ENCODE results near the gene SPRR2E.

Gene SPRR2E

DNA sequence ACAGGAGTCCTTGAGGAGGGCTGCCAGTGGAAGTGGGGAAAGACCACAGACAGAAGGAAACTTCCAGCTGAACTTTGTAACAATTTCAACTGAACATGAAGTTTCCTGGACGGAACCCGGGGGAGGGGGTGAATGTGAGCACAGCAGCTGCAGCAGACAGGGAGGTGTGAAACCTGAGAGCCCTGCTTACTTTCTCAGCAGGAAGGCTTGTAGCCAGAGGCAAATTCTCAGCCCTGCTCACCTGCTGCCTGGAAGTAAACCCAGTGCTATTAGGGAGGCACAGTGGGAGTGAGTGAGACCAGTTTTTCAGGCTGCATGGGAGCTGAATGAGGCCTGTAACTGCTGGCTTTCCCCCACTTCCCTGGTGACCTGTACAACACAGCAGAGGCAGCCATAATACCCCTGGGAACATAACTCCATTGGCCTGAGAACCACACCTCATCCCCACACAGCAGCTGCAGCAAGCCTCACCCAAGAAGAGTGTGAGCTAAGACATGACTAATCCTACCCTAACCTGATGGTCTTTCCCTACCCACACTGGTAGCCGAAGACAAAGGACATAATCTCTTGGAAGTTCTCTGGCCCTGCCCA is 28.6 kb upstream of the SPRR2E start (continued):
- TF ChIP-seq, protein P1, sequence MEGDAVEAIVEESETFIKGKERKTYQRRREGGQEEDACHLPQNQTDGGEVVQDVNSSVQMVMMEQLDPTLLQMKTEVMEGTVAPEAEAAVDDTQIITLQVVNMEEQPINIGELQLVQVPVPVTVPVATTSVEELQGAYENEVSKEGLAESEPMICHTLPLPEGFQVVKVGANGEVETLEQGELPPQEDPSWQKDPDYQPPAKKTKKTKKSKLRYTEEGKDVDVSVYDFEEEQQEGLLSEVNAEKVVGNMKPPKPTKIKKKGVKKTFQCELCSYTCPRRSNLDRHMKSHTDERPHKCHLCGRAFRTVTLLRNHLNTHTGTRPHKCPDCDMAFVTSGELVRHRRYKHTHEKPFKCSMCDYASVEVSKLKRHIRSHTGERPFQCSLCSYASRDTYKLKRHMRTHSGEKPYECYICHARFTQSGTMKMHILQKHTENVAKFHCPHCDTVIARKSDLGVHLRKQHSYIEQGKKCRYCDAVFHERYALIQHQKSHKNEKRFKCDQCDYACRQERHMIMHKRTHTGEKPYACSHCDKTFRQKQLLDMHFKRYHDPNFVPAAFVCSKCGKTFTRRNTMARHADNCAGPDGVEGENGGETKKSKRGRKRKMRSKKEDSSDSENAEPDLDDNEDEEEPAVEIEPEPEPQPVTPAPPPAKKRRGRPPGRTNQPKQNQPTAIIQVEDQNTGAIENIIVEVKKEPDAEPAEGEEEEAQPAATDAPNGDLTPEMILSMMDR (tag by site-specific recombination; IDR thresholded peaks at IDR 0.05) = no peak
- TF ChIP-seq, protein P2, sequence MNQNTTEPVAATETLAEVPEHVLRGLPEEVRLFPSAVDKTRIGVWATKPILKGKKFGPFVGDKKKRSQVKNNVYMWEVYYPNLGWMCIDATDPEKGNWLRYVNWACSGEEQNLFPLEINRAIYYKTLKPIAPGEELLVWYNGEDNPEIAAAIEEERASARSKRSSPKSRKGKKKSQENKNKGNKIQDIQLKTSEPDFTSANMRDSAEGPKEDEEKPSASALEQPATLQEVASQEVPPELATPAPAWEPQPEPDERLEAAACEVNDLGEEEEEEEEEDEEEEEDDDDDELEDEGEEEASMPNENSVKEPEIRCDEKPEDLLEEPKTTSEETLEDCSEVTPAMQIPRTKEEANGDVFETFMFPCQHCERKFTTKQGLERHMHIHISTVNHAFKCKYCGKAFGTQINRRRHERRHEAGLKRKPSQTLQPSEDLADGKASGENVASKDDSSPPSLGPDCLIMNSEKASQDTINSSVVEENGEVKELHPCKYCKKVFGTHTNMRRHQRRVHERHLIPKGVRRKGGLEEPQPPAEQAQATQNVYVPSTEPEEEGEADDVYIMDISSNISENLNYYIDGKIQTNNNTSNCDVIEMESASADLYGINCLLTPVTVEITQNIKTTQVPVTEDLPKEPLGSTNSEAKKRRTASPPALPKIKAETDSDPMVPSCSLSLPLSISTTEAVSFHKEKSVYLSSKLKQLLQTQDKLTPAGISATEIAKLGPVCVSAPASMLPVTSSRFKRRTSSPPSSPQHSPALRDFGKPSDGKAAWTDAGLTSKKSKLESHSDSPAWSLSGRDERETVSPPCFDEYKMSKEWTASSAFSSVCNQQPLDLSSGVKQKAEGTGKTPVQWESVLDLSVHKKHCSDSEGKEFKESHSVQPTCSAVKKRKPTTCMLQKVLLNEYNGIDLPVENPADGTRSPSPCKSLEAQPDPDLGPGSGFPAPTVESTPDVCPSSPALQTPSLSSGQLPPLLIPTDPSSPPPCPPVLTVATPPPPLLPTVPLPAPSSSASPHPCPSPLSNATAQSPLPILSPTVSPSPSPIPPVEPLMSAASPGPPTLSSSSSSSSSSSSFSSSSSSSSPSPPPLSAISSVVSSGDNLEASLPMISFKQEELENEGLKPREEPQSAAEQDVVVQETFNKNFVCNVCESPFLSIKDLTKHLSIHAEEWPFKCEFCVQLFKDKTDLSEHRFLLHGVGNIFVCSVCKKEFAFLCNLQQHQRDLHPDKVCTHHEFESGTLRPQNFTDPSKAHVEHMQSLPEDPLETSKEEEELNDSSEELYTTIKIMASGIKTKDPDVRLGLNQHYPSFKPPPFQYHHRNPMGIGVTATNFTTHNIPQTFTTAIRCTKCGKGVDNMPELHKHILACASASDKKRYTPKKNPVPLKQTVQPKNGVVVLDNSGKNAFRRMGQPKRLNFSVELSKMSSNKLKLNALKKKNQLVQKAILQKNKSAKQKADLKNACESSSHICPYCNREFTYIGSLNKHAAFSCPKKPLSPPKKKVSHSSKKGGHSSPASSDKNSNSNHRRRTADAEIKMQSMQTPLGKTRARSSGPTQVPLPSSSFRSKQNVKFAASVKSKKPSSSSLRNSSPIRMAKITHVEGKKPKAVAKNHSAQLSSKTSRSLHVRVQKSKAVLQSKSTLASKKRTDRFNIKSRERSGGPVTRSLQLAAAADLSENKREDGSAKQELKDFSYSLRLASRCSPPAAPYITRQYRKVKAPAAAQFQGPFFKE (tag by site-specific recombination; IDR thresholded peaks at IDR 0.05; ENCODE audit: borderline replicate concordance) = no peak
- TF ChIP-seq RBAK (tag by site-specific recombination; IDR thresholded peaks at IDR 0.05) (no peak), ZNF138 (tag by site-specific recombination; IDR thresholded peaks at IDR 0.05; ENCODE audit: borderline replicate concordance) (no peak), ZFP41 (tag by site-specific recombination; IDR thresholded peaks at IDR 0.05; ENCODE audit: borderline replicate concordance) (no peak), ZNF175 (tag by site-specific recombination; IDR thresholded peaks at IDR 0.05) (no peak), HOXA7 (CRISPR knock-in tag; IDR thresholded peaks at IDR 0.05; ENCODE audit: borderline replicate concordance) (no peak), IKZF3 (tag by site-specific recombination; IDR thresholded peaks at IDR 0.05) (peak; percentile 25; the same call in 1 of the 2 replicates), ZNF48 (tag by site-specific recombination; IDR thresholded peaks at IDR 0.05) (no peak), ZNF837 (tag by site-specific recombination; IDR thresholded peaks at IDR 0.05) (no peak), ZNF404 (tag by site-specific recombination; IDR thresholded peaks at IDR 0.05) (no peak), ZXDB (tag by site-specific recombination; IDR thresholded peaks at IDR 0.05) (no peak), GLI4 (tag by site-specific recombination; IDR thresholded peaks at IDR 0.05) (no peak), MYNN (tag by site-specific recombination; IDR thresholded peaks at IDR 0.05; ENCODE audit: borderline replicate concordance) (no peak), SCRT1 (tag by site-specific recombination; IDR thresholded peaks at IDR 0.05; ENCODE audit: borderline replicate concordance) (no peak)
- TF ChIP-seq, protein P3, sequence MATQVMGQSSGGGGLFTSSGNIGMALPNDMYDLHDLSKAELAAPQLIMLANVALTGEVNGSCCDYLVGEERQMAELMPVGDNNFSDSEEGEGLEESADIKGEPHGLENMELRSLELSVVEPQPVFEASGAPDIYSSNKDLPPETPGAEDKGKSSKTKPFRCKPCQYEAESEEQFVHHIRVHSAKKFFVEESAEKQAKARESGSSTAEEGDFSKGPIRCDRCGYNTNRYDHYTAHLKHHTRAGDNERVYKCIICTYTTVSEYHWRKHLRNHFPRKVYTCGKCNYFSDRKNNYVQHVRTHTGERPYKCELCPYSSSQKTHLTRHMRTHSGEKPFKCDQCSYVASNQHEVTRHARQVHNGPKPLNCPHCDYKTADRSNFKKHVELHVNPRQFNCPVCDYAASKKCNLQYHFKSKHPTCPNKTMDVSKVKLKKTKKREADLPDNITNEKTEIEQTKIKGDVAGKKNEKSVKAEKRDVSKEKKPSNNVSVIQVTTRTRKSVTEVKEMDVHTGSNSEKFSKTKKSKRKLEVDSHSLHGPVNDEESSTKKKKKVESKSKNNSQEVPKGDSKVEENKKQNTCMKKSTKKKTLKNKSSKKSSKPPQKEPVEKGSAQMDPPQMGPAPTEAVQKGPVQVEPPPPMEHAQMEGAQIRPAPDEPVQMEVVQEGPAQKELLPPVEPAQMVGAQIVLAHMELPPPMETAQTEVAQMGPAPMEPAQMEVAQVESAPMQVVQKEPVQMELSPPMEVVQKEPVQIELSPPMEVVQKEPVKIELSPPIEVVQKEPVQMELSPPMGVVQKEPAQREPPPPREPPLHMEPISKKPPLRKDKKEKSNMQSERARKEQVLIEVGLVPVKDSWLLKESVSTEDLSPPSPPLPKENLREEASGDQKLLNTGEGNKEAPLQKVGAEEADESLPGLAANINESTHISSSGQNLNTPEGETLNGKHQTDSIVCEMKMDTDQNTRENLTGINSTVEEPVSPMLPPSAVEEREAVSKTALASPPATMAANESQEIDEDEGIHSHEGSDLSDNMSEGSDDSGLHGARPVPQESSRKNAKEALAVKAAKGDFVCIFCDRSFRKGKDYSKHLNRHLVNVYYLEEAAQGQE (tag by site-specific recombination; IDR thresholded peaks at IDR 0.05) = no peak
- TF ChIP-seq, protein P4, sequence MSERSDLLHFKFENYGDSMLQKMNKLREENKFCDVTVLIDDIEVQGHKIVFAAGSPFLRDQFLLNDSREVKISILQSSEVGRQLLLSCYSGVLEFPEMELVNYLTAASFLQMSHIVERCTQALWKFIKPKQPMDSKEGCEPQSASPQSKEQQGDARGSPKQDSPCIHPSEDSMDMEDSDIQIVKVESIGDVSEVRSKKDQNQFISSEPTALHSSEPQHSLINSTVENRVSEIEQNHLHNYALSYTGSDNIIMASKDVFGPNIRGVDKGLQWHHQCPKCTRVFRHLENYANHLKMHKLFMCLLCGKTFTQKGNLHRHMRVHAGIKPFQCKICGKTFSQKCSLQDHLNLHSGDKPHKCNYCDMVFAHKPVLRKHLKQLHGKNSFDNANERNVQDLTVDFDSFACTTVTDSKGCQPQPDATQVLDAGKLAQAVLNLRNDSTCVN (tag by site-specific recombination; optimal IDR thresholded peaks at IDR 0.05) = no peak
- TF ChIP-seq, protein P5, sequence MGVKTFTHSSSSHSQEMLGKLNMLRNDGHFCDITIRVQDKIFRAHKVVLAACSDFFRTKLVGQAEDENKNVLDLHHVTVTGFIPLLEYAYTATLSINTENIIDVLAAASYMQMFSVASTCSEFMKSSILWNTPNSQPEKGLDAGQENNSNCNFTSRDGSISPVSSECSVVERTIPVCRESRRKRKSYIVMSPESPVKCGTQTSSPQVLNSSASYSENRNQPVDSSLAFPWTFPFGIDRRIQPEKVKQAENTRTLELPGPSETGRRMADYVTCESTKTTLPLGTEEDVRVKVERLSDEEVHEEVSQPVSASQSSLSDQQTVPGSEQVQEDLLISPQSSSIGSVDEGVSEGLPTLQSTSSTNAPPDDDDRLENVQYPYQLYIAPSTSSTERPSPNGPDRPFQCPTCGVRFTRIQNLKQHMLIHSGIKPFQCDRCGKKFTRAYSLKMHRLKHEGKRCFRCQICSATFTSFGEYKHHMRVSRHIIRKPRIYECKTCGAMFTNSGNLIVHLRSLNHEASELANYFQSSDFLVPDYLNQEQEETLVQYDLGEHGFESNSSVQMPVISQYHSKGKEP (tag by site-specific recombination; IDR thresholded peaks at IDR 0.05) = no peak
